Smooth muscle cell (in vitro differentiated cells): ENCODE measurements around the gene PIR. TPM values are rescaled to one million over a fixed set of nuclear protein-coding genes. Genes with fewer than 3 reads are reported as not detected.

ENCODE experiments used
- DNase-seq: peaks from one replicate; lab custom pipeline; 2025; ENCODE audit not compliant: unreplicated experiment; lab: John Stamatoyannopoulos, UW
- H2AFZ ChIP-seq: fragments of 200-600 bp; sonication (generic); 2 replicates; pipeline ENCODE4 v1.6.0; 2016; ENCODE audit warnings: antibody characterized with exemption, low read depth, mild to moderate bottlenecking
- H3F3A ChIP-seq: fragments of 200-600 bp; sonication (generic); 2 replicates; pipeline ENCODE4 v1.6.0; 2017; ENCODE audit warnings: antibody characterized with exemption, low read depth
- H3K27ac ChIP-seq: fragments of 200-600 bp; sonication (generic); 2 replicates; pipeline ENCODE4 v1.5.1; 2016; ENCODE audit warnings: low read depth, mild to moderate bottlenecking
- H3K27me3 ChIP-seq: fragments of 200-600 bp; sonication (generic); 2 replicates; pipeline ENCODE4 v1.6.1; 2016; ENCODE audit warnings: low read depth, mild to moderate bottlenecking
- H3K36me3 ChIP-seq: fragments of 200-600 bp; sonication (generic); 2 replicates; pipeline ENCODE4 v1.5.1; 2016; ENCODE audit warnings: low read depth
- H3K4me1 ChIP-seq: fragments of 200-600 bp; sonication (generic); 2 replicates; pipeline ENCODE4 v1.5.1; 2016; ENCODE audit warnings: low read depth
- H3K4me2 ChIP-seq: fragments of 200-600 bp; sonication (generic); 2 replicates; pipeline ENCODE4 v1.6.0; 2016; ENCODE audit warnings: mild to moderate bottlenecking
- H3K4me3 ChIP-seq: fragments of 200-600 bp; sonication (generic); 2 replicates; pipeline ENCODE4 v1.5.1; 2016; ENCODE audit warnings: mild to moderate bottlenecking
- H3K79me2 ChIP-seq: fragments of 200-600 bp; sonication (generic); 2 replicates; pipeline ENCODE4 v1.6.0; 2016; ENCODE audit warnings: low read depth, mild to moderate bottlenecking
- H3K9ac ChIP-seq: fragments of 200-600 bp; sonication (generic); 2 replicates; pipeline ENCODE4 v1.6.0; 2016; ENCODE audit warnings: low read depth
- H3K9me3 ChIP-seq: fragments of 200-600 bp; sonication (generic); replicated peaks from 2 replicates; pipeline ENCODE4 v1.5.1; 2016; ENCODE audit warnings: low read depth
- H4K20me1 ChIP-seq: fragments of 200-600 bp; sonication (generic); 2 replicates; pipeline ENCODE4 v1.6.0; 2016; ENCODE audit warnings: low read depth
- WGBS: methylation state at CpG from one replicate; pipeline ENCODE4 v1.1.7; 2016; ENCODE audit warnings: low lambda C conversion rate; 5-methylcytosine and 5-hydroxymethylcytosine counted together
- polyA plus RNA-seq: library from polyadenylated mRNA; unstranded; fragments of >200 nt; fragmentation: Nextera tagmentation; extraction: Ambion mirVana; gene quantifications from 2 replicates; pipeline ENCODE4 v1.2.1, GENCODE V29; 2016
- total RNA-seq: library from RNA; depleted of rRNA; stranded (reverse); fragments of >200 nt; gene quantifications from 2 replicates; pipeline ENCODE4 v1.2.3, GENCODE V29; 2014
- TF ChIP-seq, protein P1 (sequence below): fragments of 200-600 bp; sonication (generic); IDR thresholded peaks from 2 replicates; pipeline ENCODE4 v1.5.1; 2017; ENCODE audit warnings: borderline replicate concordance, mild to moderate bottlenecking, antibody characterized with exemption; ENCODE audit not compliant: insufficient read depth, poor library complexity, severe bottlenecking

The PIR gene
- 5.4 and 9.3 TPM in 2 replicates for total RNA-seq
- 14.3 and 16.5 TPM in 2 replicates for polyA plus RNA-seq

GRCh38 chrX:15493118-15493962 is at the start of gene PIR:
Gene PIR (minus strand): TSS chrX:15493333. CDS start chrX:15491257, 2,076 bp downstream.
- Histone ChIP-seq H3K79me2 (peaks cover 3% of the 10 kb centered on the region), H3K4me3 (peak within 1 kb of the TSS; percentile 85), H3K9ac (peak within 1 kb of the TSS; percentile 73), H3K4me1 (peaks cover 8% of the 10 kb centered on the region), H3K36me3 (no peaks in the 10 kb centered on the region), H3K4me2 (peak within 1 kb of the TSS; percentile 96), H3K27ac (peak within 1 kb of the TSS; percentile 50), H3K27me3 (no peaks in the 10 kb centered on the region), H2AFZ (peak within 1 kb of the TSS; percentile 99), H3K9me3 (no peaks in the 10 kb centered on the region), H3F3A (peaks cover 4% of the 10 kb centered on the region), H4K20me1 (no peaks in the 10 kb centered on the region)
- 4% methylated on average over 47 of the region's 47 CpGs for WGBS
- TF ChIP-seq, protein P1, sequence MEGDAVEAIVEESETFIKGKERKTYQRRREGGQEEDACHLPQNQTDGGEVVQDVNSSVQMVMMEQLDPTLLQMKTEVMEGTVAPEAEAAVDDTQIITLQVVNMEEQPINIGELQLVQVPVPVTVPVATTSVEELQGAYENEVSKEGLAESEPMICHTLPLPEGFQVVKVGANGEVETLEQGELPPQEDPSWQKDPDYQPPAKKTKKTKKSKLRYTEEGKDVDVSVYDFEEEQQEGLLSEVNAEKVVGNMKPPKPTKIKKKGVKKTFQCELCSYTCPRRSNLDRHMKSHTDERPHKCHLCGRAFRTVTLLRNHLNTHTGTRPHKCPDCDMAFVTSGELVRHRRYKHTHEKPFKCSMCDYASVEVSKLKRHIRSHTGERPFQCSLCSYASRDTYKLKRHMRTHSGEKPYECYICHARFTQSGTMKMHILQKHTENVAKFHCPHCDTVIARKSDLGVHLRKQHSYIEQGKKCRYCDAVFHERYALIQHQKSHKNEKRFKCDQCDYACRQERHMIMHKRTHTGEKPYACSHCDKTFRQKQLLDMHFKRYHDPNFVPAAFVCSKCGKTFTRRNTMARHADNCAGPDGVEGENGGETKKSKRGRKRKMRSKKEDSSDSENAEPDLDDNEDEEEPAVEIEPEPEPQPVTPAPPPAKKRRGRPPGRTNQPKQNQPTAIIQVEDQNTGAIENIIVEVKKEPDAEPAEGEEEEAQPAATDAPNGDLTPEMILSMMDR: peak; percentile 39
- peak; percentile 70 for DNase-seq

- Histone ChIP-seq H2AFZ (no peak overlapping the region), H3K79me2 (no peaks in the 10 kb centered on the region), H3K27ac (no peak overlapping the region), H3K4me1 (no peaks in the 10 kb centered on the region), H3K4me2 (no peak overlapping the region), H3K9me3 (no peaks in the 10 kb centered on the region), H3F3A (no peaks in the 10 kb centered on the region), H3K4me3 (no peak overlapping the region), H3K9ac (no peak overlapping the region), H3K27me3 (no peaks in the 10 kb centered on the region), H3K36me3 (no peaks in the 10 kb centered on the region), H4K20me1 (no peaks in the 10 kb centered on the region)
- TF ChIP-seq, protein P1: no peak
- DNase-seq: no peak
- 83% methylated on average over 6 of the region's 6 CpGs for WGBS
These were observed 37.2 kb upstream of the PIR start for GRCh38 chrX:15530318-15530717.

GRCh38 chrX:15529165-15529564 is 36.0 kb upstream of the PIR start:
- Histone ChIP-seq H3K36me3 (no peaks in the 10 kb centered on the region), H3K4me2 (no peak overlapping the region), H3K79me2 (no peaks in the 10 kb centered on the region), H3K9ac (no peak overlapping the region), H3K4me3 (no peak overlapping the region), H3K4me1 (peaks cover 3% of the 10 kb centered on the region), H3K27ac (no peak overlapping the region), H3K9me3 (no peaks in the 10 kb centered on the region), H3F3A (no peaks in the 10 kb centered on the region), H2AFZ (no peak overlapping the region), H4K20me1 (no peaks in the 10 kb centered on the region), H3K27me3 (no peaks in the 10 kb centered on the region)
- TF ChIP-seq, protein P1: no peak
- DNase-seq: no peak
